Right renal pelvis (tissue), 4 donors: ENCODE data around the gene ROCK2. TPM values are rescaled to one million over a fixed set of nuclear protein-coding genes. Genes with fewer than 3 reads are reported as not detected.

Experiments
- DNase-seq, 4 donors: peaks; one replicate each; pipeline ENCODE4 v3.0.0-alpha.2; 2013; ENCODE audit warnings: low read depth in 4 of 4, low spot score in 3 of 4, missing footprints in 1 of 4
- polyA plus RNA-seq, 4 donors: library from polyadenylated mRNA; unstranded; fragments of 120-200 nt; gene quantifications; one replicate each; pipeline ENCODE4 v1.2.1, GENCODE V29; 2013; ENCODE audit not compliant: insufficient read length in 4 of 4

Gene ROCK2
- polyA plus RNA-seq, 4 donors = 33.9 to 44.6 (median 39.7) TPM

GRCh38 chr2:11133238-11133935 lies 211.0 kb downstream of the ROCK2 start:
- no peak for DNase-seq

GRCh38 chr2:11132036-11132671 lies 212.3 kb downstream of the ROCK2 start:
- no peak for DNase-seq

- DNase-seq = no peak
Measured at GRCh38 chr2:11131166-11131920, 213.1 kb downstream of the ROCK2 start.

Other genes with a start within 250 kb of the ROCK2 start
- gene SLC66A3, start 189.2 kb downstream of the ROCK2 start, polyA plus RNA-seq = 10 to 100 TPM; 22.2 to 29.0 (median 26.5) TPM
- 10 to 100 TPM; 22.8 to 26.5 (median 24.3) TPM for gene E2F6, start 121.5 kb upstream of the ROCK2 start, polyA plus RNA-seq
- 10 to 100 TPM; 12.5 to 15.3 (median 13.5) TPM for gene GREB1, start 189.4 kb upstream of the ROCK2 start, polyA plus RNA-seq